Kidney epithelial cell (primary cell): ENCODE measurements around the gene RPLP2. TPM values are rescaled to one million over a fixed set of nuclear protein-coding genes. Genes with fewer than 3 reads are reported as not detected.

ENCODE experiments used
- DNase-seq: peaks from one replicate; pipeline ENCODE4 v3.0.0-alpha.2; 2010; ENCODE audit warnings: low read depth
- H3K27me3 ChIP-seq: 2 replicates; pipeline ENCODE4 v1.6.0; 2011; ENCODE audit warnings: low read length; ENCODE audit not compliant: control insufficient read depth, insufficient read depth
- H3K36me3 ChIP-seq: 2 replicates; pipeline ENCODE4 v1.5.1; 2011; ENCODE audit warnings: low read length; ENCODE audit not compliant: control insufficient read depth, insufficient read depth
- H3K4me3 ChIP-seq: 2 replicates; pipeline ENCODE4 v1.5.1; 2011; ENCODE audit warnings: low read depth, mild to moderate bottlenecking, control low read depth, low read length
- CTCF ChIP-seq: IDR thresholded peaks from 2 replicates; pipeline ENCODE4 v1.5.1; 2011; ENCODE audit warnings: mild to moderate bottlenecking, moderate library complexity, low read length, control low read depth, inconsistent platforms; ENCODE audit not compliant: insufficient read depth, poor library complexity, severe bottlenecking
- total RNA-seq: library from RNA; depleted of rRNA; stranded (reverse); fragments of >200 nt; gene quantifications from 2 replicates; pipeline ENCODE4 v1.2.3, GENCODE V29; 2015

RPLP2 gene
- total RNA-seq, 1 donor from 2014 or later: 708 TPM

GRCh38 chr11:827897-828192 is 18.1 kb downstream of the RPLP2 start, which contains the start of gene CRACR2B:
TSS of gene CRACR2B (plus strand) at chr11:827919. CDS start at chr11:828608, 689 bp downstream.
- no peak for TF ChIP-seq CTCF
- Histone ChIP-seq H3K36me3 (peaks cover 1% of the 10 kb centered on the region), H3K4me3 (peak within 1 kb of the TSS; percentile 34), H3K27me3 (peaks cover 2% of the 10 kb centered on the region)
- no peak for DNase-seq

GRCh38 chr11:828506-829175 is 18.9 kb downstream of the RPLP2 start:
- Histone ChIP-seq H3K36me3 (peaks cover 1% of the 10 kb centered on the region), H3K4me3 (no peak overlapping the region), H3K27me3 (peaks cover 2% of the 10 kb centered on the region)
- no peak for DNase-seq
- TF ChIP-seq CTCF: no peak

GRCh38 chr11:829176-829846 is 19.5 kb downstream of the RPLP2 start:
- Histone ChIP-seq H3K36me3 (peaks cover 1% of the 10 kb centered on the region), H3K4me3 (peak overlapping the region; percentile 45), H3K27me3 (peaks cover 2% of the 10 kb centered on the region)
- DNase-seq: no peak
- TF ChIP-seq CTCF: no peak

- Histone ChIP-seq H3K4me3 (peak overlapping the region; percentile 45), H3K27me3 (peaks cover 2% of the 10 kb centered on the region), H3K36me3 (peaks cover 1% of the 10 kb centered on the region)
- no peak for DNase-seq
- TF ChIP-seq CTCF: no peak
Measured at GRCh38 chr11:829847-830294, 20.1 kb downstream of the RPLP2 start.

- peaks cover 2% of the 10 kb centered on the region for H3K27me3 ChIP-seq
- TF ChIP-seq CTCF: no peak
- peaks cover 1% of the 10 kb centered on the region for H3K36me3 ChIP-seq
- H3K4me3 ChIP-seq: peak overlapping the region; percentile 45
- DNase-seq: no peak
Measured at GRCh38 chr11:830295-831117, 20.7 kb downstream of the RPLP2 start.
